HCT116 (cell line): ENCODE results near the gene PSMD12. TPM values are rescaled to one million over a fixed set of nuclear protein-coding genes. Genes with fewer than 3 reads are reported as not detected.
"Not testable (repeated sequence)": the region's sequence is repeated elsewhere in the genome, so short reads cannot be mapped to it uniquely, and the experiment has no call there.

Experiments
- ATAC-seq: fragments of 200-7000 bp; cut with Tn5 transposase; 2 replicates; pipeline ENCODE4 v1.9.1; 2020; ENCODE audit warnings: mild to moderate bottlenecking, moderate library complexity
- BruUV-seq: library from RNA; stranded (reverse); fragments of 400-500 nt; replicated peaks from 2 replicates; lab custom pipeline; 2021; lab: Mats Ljungman, UMichigan
- CTCF ChIA-PET: fragments of 300-600 bp; sonication (Branson Sonifier 250); formaldehyde crosslinking; loops from one replicate; lab custom pipeline; 2021; ENCODE audit warnings: antibody characterized with exemption; lab: Charles Lee
- POLR2A ChIA-PET: fragments of 300-600, 350-600 bp; sonication (Branson Sonifier 250); formaldehyde crosslinking; loops from one replicate; lab custom pipeline; 2021; ENCODE audit warnings: antibody characterized with exemption; lab: Charles Lee
- RAD21 ChIA-PET, 2 experiments: fragments of 300-600 bp; sonication (Branson Sonifier 250); formaldehyde crosslinking; loops; one replicate each; lab custom pipeline; 2023; ENCODE audit warnings: low total read pairs in 2 of 2; ENCODE audit not compliant: uncharacterized antibody in 2 of 2, unreplicated experiment in 2 of 2, low non-redundant PET in 1 of 2; lab: Charles Lee
- DNase-seq: peaks from one replicate; pipeline ENCODE4 v3.0.0-alpha.2; 2010; ENCODE audit warnings: low read depth, low spot score
- H2AFZ ChIP-seq: fragments of 200-600 bp; shearing (Covaris generic), sonication (generic); 2 replicates; pipeline ENCODE4 v1.6.1; 2017; ENCODE audit warnings: low read depth, mixed run types, mixed read lengths, antibody characterized with exemption, low read length; ENCODE audit not compliant: poor library complexity, severe bottlenecking
- H3K27ac ChIP-seq: 2 replicates; pipeline ENCODE4 v1.5.1; 2012; ENCODE audit warnings: low read depth, low read length
- H3K27me3 ChIP-seq: fragments of 200-600 bp; sonication (generic); 2 replicates; pipeline ENCODE4 v1.6.1; 2016; ENCODE audit warnings: mixed run types, low read length, mixed read lengths; ENCODE audit not compliant: insufficient read depth
- H3K36me3 ChIP-seq, 2 experiments: fragments of 200-500 bp in 1 of 2; fragments of 200-600 bp in 1 of 2; sonication (Bioruptor generic) in 1 of 2; sonication (generic) in 1 of 2; 2 replicates each; pipeline versions ENCODE4 v1.5.1 to v1.6.1; 2014 to 2016; ENCODE audit warnings: low read length in 2 of 2, inconsistent platforms in 1 of 2, mixed read lengths in 1 of 2, mixed run types in 1 of 2; ENCODE audit not compliant: insufficient read depth in 2 of 2, control insufficient read depth in 1 of 2
- H3K4me1 ChIP-seq, 2 experiments: fragments of 200-600 bp in 1 of 2; sonication (generic) in 1 of 2; 2 replicates each; pipeline versions ENCODE4 v1.5.1 to v1.6.1; 2012 to 2017; ENCODE audit warnings: low read length in 2 of 2, inconsistent platforms in 1 of 2, mild to moderate bottlenecking in 1 of 2, mixed read lengths in 1 of 2, mixed run types in 1 of 2, moderate library complexity in 1 of 2; ENCODE audit not compliant: insufficient read depth in 2 of 2, control insufficient read depth in 1 of 2
- H3K4me2 ChIP-seq: fragments of 200-600 bp; sonication (generic); 2 replicates; pipeline ENCODE4 v1.6.1; 2017; ENCODE audit warnings: mixed run types, low read length, mixed read lengths
- H3K4me3 ChIP-seq, 2 experiments: fragments of 200-600 bp in 1 of 2; sonication (generic) in 1 of 2; replicated peaks in 1 of 2; 2 replicates each; pipeline ENCODE4 v1.5.1; 2011 to 2016; ENCODE audit warnings: low read length in 2 of 2, control low read depth in 1 of 2, low read depth in 1 of 2, mild to moderate bottlenecking in 1 of 2, mixed read lengths in 1 of 2, mixed run types in 1 of 2
- H3K79me2 ChIP-seq: fragments of 200-600 bp; sonication (generic); 2 replicates; pipeline ENCODE4 v1.6.1; 2017; ENCODE audit warnings: mild to moderate bottlenecking, mixed run types, low read length, moderate library complexity, mixed read lengths; ENCODE audit not compliant: insufficient read depth
- H3K9ac ChIP-seq: fragments of 200-600 bp; sonication (generic); 2 replicates; pipeline ENCODE4 v1.6.1; 2016; ENCODE audit warnings: low read length, mixed read lengths
- H3K9me2 ChIP-seq: fragments of 200-600 bp; sonication (generic), shearing (Covaris generic); 2 replicates; pipeline ENCODE4 v1.6.1; 2017; ENCODE audit warnings: mixed run types, mild to moderate bottlenecking, moderate library complexity; ENCODE audit not compliant: insufficient read depth
- H3K9me3 ChIP-seq, 2 experiments: fragments of 200-500 bp in 1 of 2; fragments of 200-600 bp in 1 of 2; sonication (Bioruptor generic) in 1 of 2; sonication (generic) in 1 of 2; 2 replicates each; pipeline ENCODE4 v1.6.1; 2014 to 2017; ENCODE audit warnings: low read length in 2 of 2, mixed read lengths in 2 of 2, inconsistent platforms in 1 of 2, low read depth in 1 of 2, mild to moderate bottlenecking in 1 of 2, mixed run types in 1 of 2, moderate library complexity in 1 of 2; ENCODE audit not compliant: control insufficient read depth in 1 of 2, insufficient read depth in 1 of 2
- H4K20me1 ChIP-seq: fragments of 200-600 bp; sonication (generic), shearing (Covaris generic); 2 replicates; pipeline ENCODE4 v1.6.1; 2017; ENCODE audit warnings: mixed run types, mild to moderate bottlenecking, moderate library complexity; ENCODE audit not compliant: insufficient read depth
- CEBPB ChIP-seq: IDR thresholded peaks from 2 replicates; pipeline ENCODE4 v1.6.1; 2012; ENCODE audit warnings: low read depth
- ELF1 ChIP-seq: IDR thresholded peaks from 2 replicates; pipeline ENCODE4 v1.6.1; 2012; ENCODE audit warnings: low read depth, borderline replicate concordance
- EZH2 ChIP-seq: fragments of 200-600 bp; sonication (generic); IDR thresholded peaks from 2 replicates; pipeline ENCODE4 v1.6.1; 2017; ENCODE audit warnings: antibody characterized with exemption, mixed run types
- JUND ChIP-seq: IDR thresholded peaks from 2 replicates; pipeline ENCODE4 v1.6.1; 2012
- MAX ChIP-seq: IDR thresholded peaks from 2 replicates; pipeline ENCODE4 v1.6.1; 2012
- REST ChIP-seq: IDR thresholded peaks from 2 replicates; pipeline ENCODE4 v1.6.1; 2012; ENCODE audit warnings: low read depth
- SIN3A ChIP-seq: IDR thresholded peaks from 2 replicates; pipeline ENCODE4 v1.6.1; 2012; ENCODE audit warnings: low read depth
- ZNF274 ChIP-seq: fragments of 200-500 bp; sonication (Bioruptor generic); IDR thresholded peaks from 2 replicates; pipeline ENCODE4 v1.6.1; 2014; ENCODE audit warnings: mild to moderate bottlenecking, low read depth, low read length, inconsistent platforms
- intact Hi-C: fragments of 100-400 bp; cut with micrococcal nuclease; formaldehyde crosslinking; loops from 2 replicates; pipeline ENCODE4 v1.10.0; 2022
- total RNA-seq: library from RNA; stranded (reverse); gene quantifications from one replicate; pipeline ENCODE4 v1.2.1, GENCODE V29; 2021; ENCODE audit not compliant: unreplicated experiment

PSMD12 gene
- total RNA-seq, 1 experiment from 2014 or later, result 115 TPM

DNA sequence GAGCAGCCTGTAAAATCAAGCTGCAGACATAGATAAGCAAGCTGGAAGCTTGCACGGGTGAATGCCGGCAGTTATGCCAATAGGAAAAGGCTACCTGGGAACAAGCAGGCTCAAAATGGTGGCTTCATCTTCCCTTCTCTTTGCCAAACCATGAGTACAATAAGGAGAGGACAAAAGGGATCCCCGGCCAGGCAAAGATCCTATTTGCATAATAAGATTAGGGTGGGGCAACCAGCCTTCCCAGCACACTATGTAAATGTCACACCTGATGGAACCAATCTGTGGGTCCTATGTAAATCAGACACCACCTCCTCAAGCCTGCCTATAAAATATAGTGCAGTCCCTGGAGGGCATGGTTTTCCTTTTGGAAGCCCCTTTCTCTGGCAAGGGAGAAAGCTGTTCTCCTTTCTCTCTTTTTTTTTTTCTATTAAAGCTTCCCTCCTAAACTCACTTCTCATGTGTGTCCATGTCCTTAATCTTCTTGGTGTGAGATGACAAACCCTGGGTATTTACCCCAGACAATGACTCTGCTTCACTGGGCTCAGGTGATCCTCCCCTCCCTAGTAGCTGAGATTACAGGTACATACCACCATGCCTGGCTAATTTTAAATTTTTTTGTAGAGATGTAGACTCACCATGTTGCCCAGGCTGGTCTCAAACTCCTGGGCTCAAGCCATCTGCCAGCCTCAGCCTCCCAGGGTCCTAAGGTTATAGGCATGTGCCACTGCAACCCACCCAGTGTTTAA is 44.2 kb downstream of the PSMD12 start:
- Histone ChIP-seq H3K4me3 (no peak overlapping the region), H3K9me2 (no peaks in the 10 kb centered on the region), H3K27me3 (no peaks in the 10 kb centered on the region), H3K27ac (no peak overlapping the region), H3K4me2 (no peak overlapping the region), H3K9ac (no peak overlapping the region), H3K36me3 (no peaks in the 10 kb centered on the region), H3K79me2 (no peaks in the 10 kb centered on the region), H3K4me1 (no peaks in the 10 kb centered on the region)
- ATAC-seq, result peak; percentile 46; the same call in 1 of the 2 replicates
- DNase-seq, result no peak
- POLR2A ChIA-PET, result no interaction called here
- intact Hi-C loops, result no loop called here
- no peak for TF ChIP-seq ELF1
- no peak for TF ChIP-seq REST
- no peak for TF ChIP-seq ZNF274
- TF ChIP-seq CEBPB, result no peak
- no peak for TF ChIP-seq EZH2
- TF ChIP-seq SIN3A, result no peak
- no peak for TF ChIP-seq MAX
- no peak for TF ChIP-seq JUND
- TF ChIP-seq, all 23 proteins: peak for 0
- CTCF ChIA-PET, result interaction anchor here (0.5 kb wide), 1 partner anchor 362 kb away, joined by 3 read pairs; no protein-coding TSS in a partner anchor
- RAD21 ChIA-PET, result no interaction called here
- H4K20me1 ChIP-seq, result no peaks in the 10 kb centered on the region
- H2AFZ ChIP-seq, result no peak overlapping the region
- BruUV-seq, result no TSS peak
- no peaks in the 10 kb centered on the region for H3K9me3 ChIP-seq

- DNase-seq, H2AFZ ChIP-seq, H3K9ac ChIP-seq, H3K27me3 ChIP-seq, RAD21 ChIA-PET, H3K79me2 ChIP-seq, H3K27ac ChIP-seq, H3K4me3 ChIP-seq, H3K9me2 ChIP-seq, H3K9me3 ChIP-seq, H3K4me2 ChIP-seq, POLR2A ChIA-PET, BruUV-seq, H3K4me1 ChIP-seq, H3K36me3 ChIP-seq, ATAC-seq, intact Hi-C loops, CTCF ChIA-PET, H4K20me1 ChIP-seq: not testable (repeated sequence)
These were observed 44.9 kb downstream of the PSMD12 start for GRCh38 chr17:67321486-67321885.
